Astrocyte of the cerebellum (primary cell): Measurements from ENCODE around the gene SIVA1.

Source experiments
- DNase-seq: peaks from one replicate; pipeline ENCODE4 v3.0.0-alpha.2; 2011; ENCODE audit warnings: low read depth
- H3K4me3 ChIP-seq: 2 replicates; pipeline ENCODE4 v1.5.1; 2011; ENCODE audit warnings: mild to moderate bottlenecking, low read depth, low read length, moderate library complexity
- in situ Hi-C: cut with HindIII; loops from 2 replicates; pipeline ENCODE4 v1.10.0; 2017; ENCODE audit warnings: low sequenced_read_pairs
- TF ChIP-seq, protein P1 (sequence below): IDR thresholded peaks from 2 replicates; pipeline ENCODE4 v1.5.1; 2012; ENCODE audit warnings: low read length, low read depth, moderate library complexity, mild to moderate bottlenecking; ENCODE audit errors: missing control alignments

The SIVA1 gene

GRCh38 chr14:104806625-104807465 lies 53.9 kb downstream of the SIVA1 start:
- TF ChIP-seq, protein P1, sequence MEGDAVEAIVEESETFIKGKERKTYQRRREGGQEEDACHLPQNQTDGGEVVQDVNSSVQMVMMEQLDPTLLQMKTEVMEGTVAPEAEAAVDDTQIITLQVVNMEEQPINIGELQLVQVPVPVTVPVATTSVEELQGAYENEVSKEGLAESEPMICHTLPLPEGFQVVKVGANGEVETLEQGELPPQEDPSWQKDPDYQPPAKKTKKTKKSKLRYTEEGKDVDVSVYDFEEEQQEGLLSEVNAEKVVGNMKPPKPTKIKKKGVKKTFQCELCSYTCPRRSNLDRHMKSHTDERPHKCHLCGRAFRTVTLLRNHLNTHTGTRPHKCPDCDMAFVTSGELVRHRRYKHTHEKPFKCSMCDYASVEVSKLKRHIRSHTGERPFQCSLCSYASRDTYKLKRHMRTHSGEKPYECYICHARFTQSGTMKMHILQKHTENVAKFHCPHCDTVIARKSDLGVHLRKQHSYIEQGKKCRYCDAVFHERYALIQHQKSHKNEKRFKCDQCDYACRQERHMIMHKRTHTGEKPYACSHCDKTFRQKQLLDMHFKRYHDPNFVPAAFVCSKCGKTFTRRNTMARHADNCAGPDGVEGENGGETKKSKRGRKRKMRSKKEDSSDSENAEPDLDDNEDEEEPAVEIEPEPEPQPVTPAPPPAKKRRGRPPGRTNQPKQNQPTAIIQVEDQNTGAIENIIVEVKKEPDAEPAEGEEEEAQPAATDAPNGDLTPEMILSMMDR = no peak
- no peak for DNase-seq
- H3K4me3 ChIP-seq = no peak overlapping the region
- in situ Hi-C loops = no loop called here

- no peak overlapping the region for H3K4me3 ChIP-seq
- TF ChIP-seq, protein P1 = no peak
- in situ Hi-C loops = no loop called here
- no peak for DNase-seq
Measured at GRCh38 chr14:104808456-104808855, 55.5 kb downstream of the SIVA1 start.
